Neural cell (in vitro differentiated cells): ENCODE measurements around the gene PTPRD.

Experiments
- CTCF ChIP-seq: fragments of 450-650 bp; IDR thresholded peaks from 2 replicates; pipeline ENCODE4 v1.5.1; 2014; ENCODE audit warnings: antibody characterized with exemption, mild to moderate bottlenecking, moderate library complexity; ENCODE audit not compliant: poor library complexity, severe bottlenecking
- POLR2AphosphoS5 ChIP-seq: IDR thresholded peaks from 2 replicates; pipeline ENCODE4 v1.6.1; 2012
- RAD21 ChIP-seq: fragments of 450-650 bp; conservative IDR thresholded peaks from 2 replicates; pipeline ENCODE4 v1.6.1; 2014; ENCODE audit warnings: antibody characterized with exemption, mild to moderate bottlenecking, moderate library complexity
- REST ChIP-seq: IDR thresholded peaks from 2 replicates; pipeline ENCODE4 v1.6.1; 2012; ENCODE audit warnings: borderline replicate concordance
- TAF1 ChIP-seq: IDR thresholded peaks from 2 replicates; pipeline ENCODE4 v1.6.1; 2012; ENCODE audit warnings: low read depth

- TF ChIP-seq CTCF, result no peak
- TF ChIP-seq POLR2AphosphoS5, result no peak
- no peak for TF ChIP-seq REST
- TF ChIP-seq TAF1, result no peak
- TF ChIP-seq RAD21, result no peak
These were observed 1843.6 kb downstream of the PTPRD start for GRCh38 chr9:8769153-8769552.
